ENCODE results near the gene TXK. TPM values are rescaled to one million over a fixed set of nuclear protein-coding genes. Genes with fewer than 3 reads are reported as not detected.

Gene TXK
- total RNA-seq, 1 experiment from 2014 or later = 0.39 TPM

DNA sequence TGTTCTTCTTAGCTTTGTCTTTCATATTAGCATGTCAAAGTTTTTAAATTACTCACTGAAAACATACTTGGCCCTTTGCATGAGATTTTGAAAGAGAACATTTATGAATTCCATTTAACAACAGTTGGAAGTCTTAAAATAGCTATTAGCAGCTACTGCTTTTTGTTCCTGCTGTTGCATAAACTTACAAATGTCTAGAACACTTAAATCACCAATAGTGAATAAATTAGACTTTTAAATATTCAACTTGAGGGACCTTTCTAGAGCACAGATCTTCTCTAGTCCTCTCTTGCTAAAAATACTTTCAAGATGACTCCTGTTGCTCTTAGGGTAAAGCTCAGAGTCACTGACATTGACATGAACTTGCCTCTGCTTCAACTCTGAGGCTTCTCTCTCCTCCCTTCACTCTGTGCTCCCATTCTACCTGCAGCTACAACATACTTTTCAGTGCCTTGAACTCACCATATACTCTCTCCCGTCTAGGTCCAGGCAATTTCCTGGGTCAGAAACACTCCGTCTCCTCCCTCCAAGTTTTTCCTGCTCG is 15.8 kb upstream of the TXK start:
- Histone ChIP-seq H2BK12ac (ENCODE audit: insufficient read length, low read depth, low read length) (no peak overlapping the region), H3K18ac (ENCODE audit: insufficient read length, low read depth, low read length) (no peak overlapping the region), H3K14ac (ENCODE audit: insufficient read depth, low read length) (no peak overlapping the region), H2AK5ac (ENCODE audit: insufficient read length, low read length) (no peak overlapping the region), H3K27me3 (ENCODE audit: insufficient read depth, low read length) (no peaks in the 10 kb centered on the region), H3K4me1 (ENCODE audit: insufficient read depth, low read length) (no peaks in the 10 kb centered on the region; the same call in 1 of the 2 replicates), H4K8ac (replicated peaks; ENCODE audit: insufficient read length, low read depth, low read length) (no peak overlapping the region), H4K20me1 (ENCODE audit: control insufficient read depth, insufficient read depth, insufficient read length) (no peaks in the 10 kb centered on the region), H2AFZ (ENCODE audit: low read length) (no peak overlapping the region), H3K27ac (ENCODE audit: insufficient read length, low read depth, low read length) (no peak overlapping the region), H2BK120ac (ENCODE audit: low read depth, low read length, poor library complexity, severe bottlenecking) (no peak overlapping the region), H3K79me2 (ENCODE audit: insufficient read depth, low read length) (no peaks in the 10 kb centered on the region), H3T11ph (ENCODE audit: low read length) (no peak overlapping the region), H3K56ac (ENCODE audit: insufficient read length, low read depth, low read length) (no peak overlapping the region), H2BK15ac (ENCODE audit: low read depth, low read length) (no peak overlapping the region), H4K91ac (ENCODE audit: insufficient read length, low read depth, low read length) (no peak overlapping the region), H3K9me3 (ENCODE audit: control insufficient read depth, low read depth, low read length) (peaks cover 8% of the 10 kb centered on the region), H2BK5ac (ENCODE audit: insufficient read length, low read length) (no peak overlapping the region), H3K23me2 (ENCODE audit: insufficient read length, low read depth, low read length, poor library complexity, severe bottlenecking) (no peaks in the 10 kb centered on the region), H2BK20ac (ENCODE audit: low read depth, low read length, poor library complexity, severe bottlenecking) (no peak overlapping the region), H3K23ac (ENCODE audit: insufficient read length, low read depth, low read length) (no peak overlapping the region), H3K4me2 (ENCODE audit: insufficient read depth, insufficient read length, low read length) (no peak overlapping the region), H3K79me1 (ENCODE audit: insufficient read depth, low read depth, low read length, poor library complexity, severe bottlenecking) (no peaks in the 10 kb centered on the region), H4K5ac (ENCODE audit: insufficient read length, low read depth, low read length) (no peak overlapping the region), H3K9ac (ENCODE audit: extremely low read depth, insufficient read length, low read length) (no peak overlapping the region), H3K4ac (ENCODE audit: low read depth, low read length) (no peak overlapping the region)
- Mint-ChIP-seq H3K27me3 (ENCODE audit: low read depth) (no peaks in the 10 kb centered on the region), H3K36me3 (ENCODE audit: insufficient read depth in 1 of 3, low read depth in 3 of 3) (peaks cover 15 to 18% (median 17%) of the 10 kb centered on the region in 3 experiments), H3K27ac (no peak overlapping the region; a peak in 1 of 7 replicates), H3K4me1 (peaks cover 4 to 5% of the 10 kb centered on the region in 2 experiments; a peak in 3 of 4 replicates), H3K9me3 (peaks cover 10 to 18% of the 10 kb centered on the region in 2 experiments), H3K4me3 (no peak overlapping the region)
- no CpG with 5 or more reads among the region's 3 CpGs for WGBS (ENCODE audit: extremely low coverage, insufficient read length, low lambda C conversion rate)
- TF ChIP-seq CTCF (conservative IDR thresholded peaks at IDR 0.05) = no peak
- DNase-seq = no peak

Measured in H9 (cell line).